Body of pancreas (tissue), 4 donors: Measurements from ENCODE around the gene DRICH1.

Experiments used
- POLR2A ChIP-seq, 3 donors: fragments of 450-650 bp; IDR thresholded peaks; one replicate each; pipeline ENCODE4 v1.6.1; 2016; ENCODE audit warnings: antibody characterized with exemption in 3 of 3, mild to moderate bottlenecking in 2 of 3
- TF ChIP-seq, protein P1 (sequence below), 7 experiments: fragments of 450-650 bp in 4 of 7; fragments of 200-600 bp in 3 of 7; sonication (generic) in 3 of 7; IDR thresholded peaks; one replicate each; pipeline ENCODE4 v1.5.1; 2016 to 2019; ENCODE audit warnings: antibody characterized with exemption in 7 of 7

DNA sequence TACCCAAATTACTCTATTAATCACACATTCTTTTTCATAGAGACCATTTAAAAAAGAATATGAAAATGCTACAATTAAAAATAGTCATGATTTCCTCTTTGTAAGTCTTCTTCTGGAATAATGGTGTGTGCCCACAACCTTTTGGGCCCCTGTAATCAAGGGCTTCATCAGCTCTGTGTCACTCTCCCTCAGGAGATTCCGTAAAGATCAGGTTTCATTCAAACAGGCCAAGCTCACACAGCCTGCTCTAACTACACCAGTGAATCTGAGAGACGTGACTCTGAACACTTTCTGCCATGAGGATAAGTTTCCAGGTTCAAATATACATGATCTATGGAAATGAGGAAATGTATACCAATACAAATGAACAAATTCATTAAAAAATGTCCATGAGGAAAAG is 9.5 kb downstream of the DRICH1 start:
- TF ChIP-seq, protein P1, sequence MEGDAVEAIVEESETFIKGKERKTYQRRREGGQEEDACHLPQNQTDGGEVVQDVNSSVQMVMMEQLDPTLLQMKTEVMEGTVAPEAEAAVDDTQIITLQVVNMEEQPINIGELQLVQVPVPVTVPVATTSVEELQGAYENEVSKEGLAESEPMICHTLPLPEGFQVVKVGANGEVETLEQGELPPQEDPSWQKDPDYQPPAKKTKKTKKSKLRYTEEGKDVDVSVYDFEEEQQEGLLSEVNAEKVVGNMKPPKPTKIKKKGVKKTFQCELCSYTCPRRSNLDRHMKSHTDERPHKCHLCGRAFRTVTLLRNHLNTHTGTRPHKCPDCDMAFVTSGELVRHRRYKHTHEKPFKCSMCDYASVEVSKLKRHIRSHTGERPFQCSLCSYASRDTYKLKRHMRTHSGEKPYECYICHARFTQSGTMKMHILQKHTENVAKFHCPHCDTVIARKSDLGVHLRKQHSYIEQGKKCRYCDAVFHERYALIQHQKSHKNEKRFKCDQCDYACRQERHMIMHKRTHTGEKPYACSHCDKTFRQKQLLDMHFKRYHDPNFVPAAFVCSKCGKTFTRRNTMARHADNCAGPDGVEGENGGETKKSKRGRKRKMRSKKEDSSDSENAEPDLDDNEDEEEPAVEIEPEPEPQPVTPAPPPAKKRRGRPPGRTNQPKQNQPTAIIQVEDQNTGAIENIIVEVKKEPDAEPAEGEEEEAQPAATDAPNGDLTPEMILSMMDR (IDR thresholded peaks at IDR 0.05), result no peak
- TF ChIP-seq POLR2A (IDR thresholded peaks at IDR 0.05), result no peak
